GM13976 (cell line): ENCODE results near the gene HUS1.

ENCODE experiments used
- DNase-seq: peaks from one replicate; pipeline ENCODE4 v3.0.0; 2012; ENCODE audit warnings: low spot score
- CTCF ChIP-seq: IDR thresholded peaks from 2 replicates; pipeline ENCODE4 v1.5.1; 2012; ENCODE audit warnings: borderline replicate concordance, mild to moderate bottlenecking; ENCODE audit not compliant: insufficient read depth; ENCODE audit errors: extremely low read depth, missing control alignments, control extremely low read depth
- in situ Hi-C: fragments of 300-500 bp; cut with MboI; formaldehyde crosslinking; loops from one replicate; pipeline ENCODE4 v1.12.0; 2022; ENCODE audit warnings: low sequenced_read_pairs, mixed read lengths, inconsistent platforms; ENCODE audit not compliant: unreplicated experiment

Gene HUS1

GRCh38 chr7:47954231-47954911 lies 25.0 kb downstream of the HUS1 start:
- no peak for TF ChIP-seq CTCF
- in situ Hi-C loops: no loop called here
- DNase-seq: no peak

DNA sequence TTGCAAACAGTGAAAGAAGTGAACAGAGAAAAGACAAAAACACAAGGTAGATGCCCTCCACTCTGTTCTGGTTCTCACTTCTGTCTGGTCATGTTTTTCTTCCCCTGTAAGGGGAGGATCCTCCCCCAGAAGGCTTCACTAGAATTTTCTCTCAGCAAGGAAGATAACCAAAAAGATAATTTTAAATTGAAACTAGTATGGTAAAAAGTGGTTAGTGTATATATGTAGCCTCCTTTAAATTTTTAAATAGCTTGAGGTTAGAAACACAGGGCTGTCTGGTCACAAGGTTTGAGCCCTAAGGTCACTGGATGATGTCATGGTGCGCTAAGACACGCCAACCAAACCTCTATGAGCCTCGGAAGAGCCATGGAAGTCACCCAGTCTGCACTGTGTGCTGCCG lies 25.6 kb downstream of the HUS1 start:
- in situ Hi-C loops: no loop called here
- peak; percentile 65 for DNase-seq
- no peak for TF ChIP-seq CTCF

- no peak for TF ChIP-seq CTCF
- DNase-seq: no peak
- in situ Hi-C loops: no loop called here
Measured at GRCh38 chr7:47952224-47952623, 27.2 kb downstream of the HUS1 start.

DNA sequence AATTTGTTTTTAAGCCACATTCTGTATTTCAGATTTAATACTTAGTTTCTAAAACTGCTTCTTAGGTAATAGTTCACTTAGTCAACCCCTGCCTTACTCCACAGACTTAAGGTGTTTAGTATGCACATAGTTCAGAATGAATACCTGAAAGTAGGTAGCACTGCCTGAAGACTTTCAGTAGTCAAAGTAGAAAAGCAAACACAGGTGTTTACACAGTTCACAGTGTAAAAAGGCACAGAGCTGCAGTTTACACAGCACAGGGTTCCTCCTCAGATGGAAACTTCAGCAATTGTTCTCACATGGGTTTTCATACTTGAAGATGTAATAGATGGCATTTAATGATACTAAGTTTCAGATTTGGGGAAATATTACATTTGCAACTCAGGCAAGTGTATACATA lies 28.0 kb downstream of the HUS1 start:
- no peak for DNase-seq
- in situ Hi-C loops: no loop called here
- TF ChIP-seq CTCF: no peak

GRCh38 chr7:47950714-47951113 lies 28.7 kb downstream of the HUS1 start:
- DNase-seq: no peak
- in situ Hi-C loops: no loop called here
- no peak for TF ChIP-seq CTCF

DNA sequence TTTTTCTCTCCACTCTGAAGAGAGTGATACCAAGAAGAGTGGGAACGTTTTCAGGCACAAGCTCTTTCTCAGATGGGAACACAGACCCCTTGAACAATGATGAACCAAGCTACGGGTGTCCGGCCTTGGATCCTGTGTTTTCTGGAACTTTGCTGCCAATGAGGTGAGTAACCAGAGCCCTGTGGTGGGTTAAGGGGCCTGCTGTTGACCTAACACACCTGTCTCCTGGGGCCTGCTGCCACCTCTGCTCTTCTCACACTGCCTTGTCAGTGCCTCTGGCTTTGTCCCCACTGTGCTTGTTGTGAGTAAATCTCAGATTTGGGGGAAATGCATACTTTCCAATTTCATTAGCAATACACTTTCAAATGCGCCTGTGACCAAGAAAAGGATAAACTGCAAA lies 29.7 kb downstream of the HUS1 start:
- no peak for TF ChIP-seq CTCF
- no peak for DNase-seq
- in situ Hi-C loops: loop anchor here (10.0 kb wide), 1 partner anchor 165 kb away; no protein-coding TSS in a partner anchor
